Breast epithelium (tissue), 4 donors: Measurements from ENCODE around the gene ZNF408. TPM values are rescaled to one million over a fixed set of nuclear protein-coding genes. Genes with fewer than 3 reads are reported as not detected.

Experiments
- DNase-seq, 2 donors: peaks; one replicate each; pipeline ENCODE4 v3.0.0-alpha.2; 2019; ENCODE audit warnings: low spot score in 2 of 2
- H3K27ac ChIP-seq, 2 donors: fragments of 200-600 bp; sonication (generic) in 1 of 2; one replicate each; pipeline ENCODE4 v1.5.1; 2016 to 2019; ENCODE audit warnings: mild to moderate bottlenecking in 1 of 2
- H3K27me3 ChIP-seq, 2 donors: fragments of 200-600 bp; sonication (generic) in 1 of 2; one replicate each; pipeline versions ENCODE4 v1.5.1 to v1.6.0; 2017 to 2019; ENCODE audit warnings: control low read depth in 1 of 2, mild to moderate bottlenecking in 1 of 2
- H3K36me3 ChIP-seq: fragments of 200-600 bp; one replicate; pipeline ENCODE4 v1.5.1; 2019
- H3K4me1 ChIP-seq, 2 donors: fragments of 200-600 bp; sonication (generic); one replicate each; pipeline ENCODE4 v1.5.1; 2016 to 2019; ENCODE audit warnings: control low read depth in 1 of 2
- H3K4me3 ChIP-seq, 3 donors: fragments of 200-600 bp; sonication (generic); 1 replicate in 2 of 3; 2 replicates in 1 of 3; pipeline ENCODE4 v1.5.1; 2016 to 2019; ENCODE audit warnings: mild to moderate bottlenecking in 3 of 3, moderate library complexity in 2 of 3
- H3K9me3 ChIP-seq, 2 donors: fragments of 200-600 bp; sonication (generic) in 1 of 2; one replicate each; pipeline ENCODE4 v1.5.1; 2016 to 2019; ENCODE audit warnings: control low read depth in 1 of 2
- POLR2A ChIP-seq: fragments of 450-650 bp; IDR thresholded peaks from one replicate; pipeline ENCODE4 v1.6.1; 2016; ENCODE audit warnings: antibody characterized with exemption, mild to moderate bottlenecking, moderate library complexity
- POLR2AphosphoS5 ChIP-seq, 3 donors: sonication (generic); formaldehyde crosslinking; IDR thresholded peaks; one replicate each; pipeline ENCODE4 v1.6.1; 2017; ENCODE audit warnings: antibody characterized with exemption in 3 of 3
- intact Hi-C: fragments of 100-400 bp; cut with DNase I; formaldehyde crosslinking; loops from one replicate; pipeline ENCODE4 v1.15.1; 2023; ENCODE audit warnings: low total_unique reads
- total RNA-seq, 3 donors: library from RNA; depleted of rRNA; stranded (reverse); fragments of >200 nt; gene quantifications; one replicate each; pipeline ENCODE4 v1.1.0, GENCODE V29; 2016
- TF ChIP-seq, protein P1 (sequence below), 3 donors: fragments of 450-650 bp; IDR thresholded peaks; one replicate each; pipeline ENCODE4 v1.5.1; 2016 to 2017; ENCODE audit warnings: antibody characterized with exemption in 3 of 3, mild to moderate bottlenecking in 3 of 3, moderate library complexity in 3 of 3

The ZNF408 gene
- total RNA-seq, 3 donors from 2014 or later: 6.4 to 8.0 (median 7.5) TPM

DNA sequence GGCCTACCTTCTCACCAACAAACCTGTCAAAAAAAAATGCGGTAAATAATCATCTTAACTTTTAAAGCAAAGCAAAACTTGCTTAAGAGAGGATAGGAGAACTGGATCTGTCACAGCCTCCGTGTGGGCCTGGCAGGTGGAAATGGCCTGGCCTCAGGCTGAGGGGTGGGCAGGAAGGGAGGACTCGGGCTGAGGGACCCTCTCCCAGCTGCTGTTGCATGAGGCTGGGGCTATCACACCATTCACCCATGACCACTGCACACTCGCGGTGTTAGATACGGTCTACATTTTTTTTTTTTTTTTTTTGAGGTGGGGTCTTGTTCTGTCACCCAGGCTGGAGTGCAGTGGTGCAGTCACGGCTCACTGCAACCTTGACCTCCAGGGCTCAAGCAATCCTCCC is 24.9 kb upstream of the ZNF408 start:
- TF ChIP-seq POLR2AphosphoS5 (IDR thresholded peaks at IDR 0.05): no peak
- TF ChIP-seq, protein P1, sequence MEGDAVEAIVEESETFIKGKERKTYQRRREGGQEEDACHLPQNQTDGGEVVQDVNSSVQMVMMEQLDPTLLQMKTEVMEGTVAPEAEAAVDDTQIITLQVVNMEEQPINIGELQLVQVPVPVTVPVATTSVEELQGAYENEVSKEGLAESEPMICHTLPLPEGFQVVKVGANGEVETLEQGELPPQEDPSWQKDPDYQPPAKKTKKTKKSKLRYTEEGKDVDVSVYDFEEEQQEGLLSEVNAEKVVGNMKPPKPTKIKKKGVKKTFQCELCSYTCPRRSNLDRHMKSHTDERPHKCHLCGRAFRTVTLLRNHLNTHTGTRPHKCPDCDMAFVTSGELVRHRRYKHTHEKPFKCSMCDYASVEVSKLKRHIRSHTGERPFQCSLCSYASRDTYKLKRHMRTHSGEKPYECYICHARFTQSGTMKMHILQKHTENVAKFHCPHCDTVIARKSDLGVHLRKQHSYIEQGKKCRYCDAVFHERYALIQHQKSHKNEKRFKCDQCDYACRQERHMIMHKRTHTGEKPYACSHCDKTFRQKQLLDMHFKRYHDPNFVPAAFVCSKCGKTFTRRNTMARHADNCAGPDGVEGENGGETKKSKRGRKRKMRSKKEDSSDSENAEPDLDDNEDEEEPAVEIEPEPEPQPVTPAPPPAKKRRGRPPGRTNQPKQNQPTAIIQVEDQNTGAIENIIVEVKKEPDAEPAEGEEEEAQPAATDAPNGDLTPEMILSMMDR (IDR thresholded peaks at IDR 0.05): no peak

DNA sequence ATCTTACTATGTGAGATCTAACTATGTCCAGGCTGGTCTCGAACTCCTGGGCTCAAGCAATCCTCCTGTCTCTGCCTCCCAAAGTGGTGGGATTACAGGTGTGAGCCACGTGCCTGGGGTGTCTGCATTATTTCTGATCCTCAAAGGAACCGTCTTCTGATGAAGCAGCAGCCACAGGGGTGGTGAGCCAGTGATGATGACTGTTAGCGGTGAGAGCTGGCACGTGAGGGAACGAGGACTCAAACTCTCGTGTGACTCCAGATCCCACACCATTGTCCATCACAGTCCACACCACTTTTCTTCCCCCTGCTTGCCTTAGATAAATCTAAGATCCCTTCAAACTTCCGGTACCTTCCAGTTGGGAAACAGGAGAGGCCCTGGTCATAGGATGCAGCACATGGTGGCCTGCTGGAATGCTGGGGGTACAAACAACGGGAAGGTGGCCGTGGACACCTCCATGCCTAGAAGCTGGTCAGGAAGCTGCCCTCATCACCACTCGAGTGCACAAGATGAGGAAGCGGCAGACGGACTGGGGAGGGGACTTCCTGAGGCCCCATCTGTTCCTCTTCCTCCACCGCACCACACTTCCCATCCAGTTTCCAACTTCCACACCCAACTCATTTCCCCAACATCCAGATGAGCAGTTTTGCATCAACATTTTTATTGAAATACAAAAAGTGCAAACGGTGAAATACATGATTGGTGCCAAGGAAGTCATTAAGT is 24.2 kb upstream of the ZNF408 start:
- H3K36me3 ChIP-seq: peaks cover 15% of the 10 kb centered on the region
- intact Hi-C loops: no loop called here
- H3K4me3 ChIP-seq: no peak overlapping the region
- peaks cover 12 to 13% of the 10 kb centered on the region in 2 donors for H3K4me1 ChIP-seq
- no peaks in the 10 kb centered on the region for H3K27me3 ChIP-seq
- TF ChIP-seq POLR2A (no peak), POLR2AphosphoS5 (IDR thresholded peaks at IDR 0.05) (no peak)
- TF ChIP-seq, protein P1 (IDR thresholded peaks at IDR 0.05): no peak
- peak overlapping the region; percentile 90 to 97 for H3K27ac ChIP-seq
- no peaks in the 10 kb centered on the region for H3K9me3 ChIP-seq
- DNase-seq: no peak

More for the DNA sequence above, 24.9 kb upstream of the ZNF408 start:
- Histone ChIP-seq H3K27me3 (no peaks in the 10 kb centered on the region), H3K4me3 (no peak overlapping the region), H3K27ac (peak overlapping the region; percentile 90 to 97), H3K9me3 (no peaks in the 10 kb centered on the region), H3K36me3 (peaks cover 15% of the 10 kb centered on the region), H3K4me1 (peaks cover 12 to 13% of the 10 kb centered on the region in 2 donors)
- no peak for DNase-seq
- intact Hi-C loops: no loop called here

DNA sequence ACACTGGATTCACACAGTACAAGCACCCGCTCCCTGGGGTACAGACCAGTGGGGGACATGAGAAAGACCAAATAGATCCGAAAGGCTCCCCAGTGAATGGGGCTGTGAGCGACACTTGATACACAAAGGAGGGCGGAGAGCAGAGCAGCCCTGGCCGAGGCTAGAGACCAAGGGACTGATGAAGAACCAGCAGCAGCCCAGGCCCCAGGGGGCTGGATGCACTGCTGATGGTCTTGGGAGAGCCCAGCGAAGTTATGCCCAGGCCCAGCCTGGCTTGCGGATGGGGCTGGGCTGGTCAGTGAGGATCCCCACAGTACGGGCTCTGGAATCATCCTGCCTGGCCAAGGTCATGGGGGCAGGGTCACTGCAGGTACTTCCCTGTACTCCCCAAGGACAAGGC is 23.7 kb upstream of the ZNF408 start:
- H3K4me3 ChIP-seq: no peak overlapping the region
- peaks cover 10% of the 10 kb centered on the region for H3K36me3 ChIP-seq
- peak overlapping the region; percentile 76 to 90 for H3K27ac ChIP-seq
- H3K27me3 ChIP-seq: no peaks in the 10 kb centered on the region
- no peak for TF ChIP-seq POLR2A
- TF ChIP-seq, protein P1 (IDR thresholded peaks at IDR 0.05): no peak
- no peak for TF ChIP-seq POLR2AphosphoS5 (IDR thresholded peaks at IDR 0.05)
- no peaks in the 10 kb centered on the region for H3K9me3 ChIP-seq
- H3K4me1 ChIP-seq: peaks cover 12 to 13% of the 10 kb centered on the region in 2 donors
- DNase-seq: no peak
- intact Hi-C loops: no loop called here

DNA sequence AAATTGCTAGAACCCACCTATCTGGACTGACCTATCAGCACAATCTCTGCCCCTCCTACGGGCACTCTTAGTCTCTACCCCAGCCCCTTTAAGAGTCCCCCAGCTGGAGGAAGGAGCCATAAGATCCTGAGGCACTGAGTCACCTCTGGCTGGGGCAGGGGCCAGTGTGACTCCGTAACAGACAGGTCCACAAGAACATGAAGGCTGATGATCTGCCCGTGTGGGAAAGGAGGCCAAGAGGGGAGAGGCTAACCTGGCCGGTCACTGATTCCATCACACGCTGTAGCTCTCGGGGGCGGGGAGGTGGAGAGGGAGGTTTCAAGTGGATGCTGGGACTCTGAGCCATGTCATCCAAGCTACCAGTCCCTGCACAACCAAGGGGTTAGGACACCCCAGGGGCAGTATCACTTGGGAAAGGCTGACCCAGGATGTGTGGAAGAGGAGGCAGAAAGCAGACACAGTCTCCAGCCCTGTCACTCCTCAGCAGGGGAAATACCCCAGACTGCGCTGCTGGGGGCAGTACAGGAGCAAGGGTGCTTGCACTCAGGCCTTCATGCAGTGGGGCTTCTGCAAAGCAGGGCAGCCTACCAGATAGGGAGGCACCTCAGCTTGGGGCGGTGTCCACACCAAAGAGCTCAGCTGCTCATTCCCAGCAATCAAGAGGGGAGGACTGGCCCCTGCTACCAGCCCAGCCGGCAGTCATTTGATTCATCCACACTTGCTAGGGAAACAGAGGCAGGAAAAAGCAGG is 22.7 kb upstream of the ZNF408 start:
- peaks cover 12 to 13% of the 10 kb centered on the region in 2 donors for H3K4me1 ChIP-seq
- intact Hi-C loops: no loop called here
- H3K9me3 ChIP-seq: no peaks in the 10 kb centered on the region
- H3K36me3 ChIP-seq: peaks cover 10% of the 10 kb centered on the region
- TF ChIP-seq POLR2A (no peak), POLR2AphosphoS5 (IDR thresholded peaks at IDR 0.05) (no peak)
- TF ChIP-seq, protein P1 (IDR thresholded peaks at IDR 0.05): no peak
- no peaks in the 10 kb centered on the region for H3K27me3 ChIP-seq
- peak overlapping the region in 1 of 2 donors; percentile 28 for H3K27ac ChIP-seq
- H3K4me3 ChIP-seq: no peak overlapping the region
- DNase-seq: no peak

DNA sequence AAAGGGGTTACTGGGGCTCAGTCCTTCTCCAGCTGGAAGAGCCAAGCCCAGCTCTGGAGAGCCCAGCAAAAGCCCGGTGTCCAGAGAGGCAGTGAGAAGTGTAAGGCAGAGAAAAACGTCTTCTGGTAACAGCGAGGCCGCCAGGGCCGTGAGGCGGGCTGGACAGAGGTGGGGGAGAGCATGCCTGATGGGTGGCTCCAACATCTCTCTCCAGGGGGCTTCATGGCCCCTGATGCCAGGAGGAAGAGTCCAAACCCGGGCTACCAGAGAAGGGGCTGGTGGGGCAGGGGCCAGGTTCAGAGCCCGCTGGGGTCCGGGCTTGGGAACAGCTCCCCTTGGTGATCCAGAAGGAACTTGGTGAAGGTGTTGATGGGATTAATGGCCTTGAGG is 22.1 kb upstream of the ZNF408 start:
- peaks cover 10% of the 10 kb centered on the region for H3K36me3 ChIP-seq
- H3K27ac ChIP-seq: peak overlapping the region in 1 of 2 donors; percentile 28

More for the DNA sequence above, 22.1 kb upstream of the ZNF408 start:
- intact Hi-C loops: no loop called here
- Histone ChIP-seq H3K4me1 (peaks cover 12 to 13% of the 10 kb centered on the region in 2 donors), H3K9me3 (no peaks in the 10 kb centered on the region), H3K4me3 (no peak overlapping the region), H3K27me3 (no peaks in the 10 kb centered on the region)
- TF ChIP-seq, protein P1 (IDR thresholded peaks at IDR 0.05): no peak
- TF ChIP-seq POLR2A: no peak
- TF ChIP-seq POLR2AphosphoS5 (IDR thresholded peaks at IDR 0.05): no peak
- no peak for DNase-seq
